Parathyroid adenoma (tissue), 2 donors: ENCODE data around the gene NR1H4.

Source experiments
- H2AFZ ChIP-seq: fragments of 300-600 bp; sonication (generic); one replicate; pipeline ENCODE4 v1.7.0; 2017; ENCODE audit warnings: antibody characterized with exemption, mild to moderate bottlenecking
- H3K27ac ChIP-seq: fragments of 300-600 bp; sonication (generic); one replicate; pipeline ENCODE4 v1.7.0; 2017
- H3K27me3 ChIP-seq: fragments of 300-600 bp; sonication (generic); one replicate; pipeline ENCODE4 v1.7.0; 2017; ENCODE audit warnings: low read length; ENCODE audit not compliant: control insufficient read depth, insufficient read depth
- H3K36me3 ChIP-seq: fragments of 300-600 bp; sonication (generic); one replicate; pipeline ENCODE4 v1.7.0; 2017; ENCODE audit warnings: low read length; ENCODE audit not compliant: control insufficient read depth, insufficient read depth
- H3K4me1 ChIP-seq: fragments of 300-600 bp; sonication (generic); one replicate; pipeline ENCODE4 v1.7.0; 2017; ENCODE audit warnings: control low read depth
- H3K4me2 ChIP-seq: fragments of 300-600 bp; sonication (generic); one replicate; pipeline ENCODE4 v1.7.0; 2017; ENCODE audit warnings: low read length
- H3K4me3 ChIP-seq: fragments of 300-600 bp; sonication (generic); one replicate; pipeline ENCODE4 v1.7.0; 2017; ENCODE audit warnings: low read depth, low read length
- H3K79me2 ChIP-seq: fragments of 300-600 bp; sonication (generic); one replicate; pipeline ENCODE4 v1.7.0; 2017; ENCODE audit warnings: control low read depth
- H3K9ac ChIP-seq: fragments of 300-600 bp; sonication (generic); one replicate; pipeline ENCODE4 v1.7.0; 2017; ENCODE audit warnings: mild to moderate bottlenecking
- H3K9me3 ChIP-seq: fragments of 300-600 bp; sonication (generic); one replicate; pipeline ENCODE4 v1.7.0; 2017; ENCODE audit warnings: low read length; ENCODE audit not compliant: control insufficient read depth
- TF ChIP-seq, protein P1 (sequence below): fragments of 300-600 bp; sonication (generic); IDR thresholded peaks from one replicate; pipeline ENCODE4 v1.7.0; 2017; ENCODE audit warnings: antibody characterized with exemption, mild to moderate bottlenecking
- donor health status: primary hyperparathyroidism.

Gene NR1H4

GRCh38 chr12:100564905-100565467, 91.3 kb downstream of the NR1H4 start:
- Histone ChIP-seq H3K79me2 (no peaks in the 10 kb centered on the region), H3K27ac (no peak overlapping the region), H2AFZ (no peak overlapping the region), H3K9me3 (no peaks in the 10 kb centered on the region), H3K4me1 (no peaks in the 10 kb centered on the region), H3K9ac (no peak overlapping the region), H3K36me3 (no peaks in the 10 kb centered on the region), H3K4me3 (no peak overlapping the region), H3K4me2 (no peak overlapping the region), H3K27me3 (no peaks in the 10 kb centered on the region)
- TF ChIP-seq, protein P1, sequence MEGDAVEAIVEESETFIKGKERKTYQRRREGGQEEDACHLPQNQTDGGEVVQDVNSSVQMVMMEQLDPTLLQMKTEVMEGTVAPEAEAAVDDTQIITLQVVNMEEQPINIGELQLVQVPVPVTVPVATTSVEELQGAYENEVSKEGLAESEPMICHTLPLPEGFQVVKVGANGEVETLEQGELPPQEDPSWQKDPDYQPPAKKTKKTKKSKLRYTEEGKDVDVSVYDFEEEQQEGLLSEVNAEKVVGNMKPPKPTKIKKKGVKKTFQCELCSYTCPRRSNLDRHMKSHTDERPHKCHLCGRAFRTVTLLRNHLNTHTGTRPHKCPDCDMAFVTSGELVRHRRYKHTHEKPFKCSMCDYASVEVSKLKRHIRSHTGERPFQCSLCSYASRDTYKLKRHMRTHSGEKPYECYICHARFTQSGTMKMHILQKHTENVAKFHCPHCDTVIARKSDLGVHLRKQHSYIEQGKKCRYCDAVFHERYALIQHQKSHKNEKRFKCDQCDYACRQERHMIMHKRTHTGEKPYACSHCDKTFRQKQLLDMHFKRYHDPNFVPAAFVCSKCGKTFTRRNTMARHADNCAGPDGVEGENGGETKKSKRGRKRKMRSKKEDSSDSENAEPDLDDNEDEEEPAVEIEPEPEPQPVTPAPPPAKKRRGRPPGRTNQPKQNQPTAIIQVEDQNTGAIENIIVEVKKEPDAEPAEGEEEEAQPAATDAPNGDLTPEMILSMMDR = no peak

- no peak overlapping the region for H3K9ac ChIP-seq
- no peaks in the 10 kb centered on the region for H3K9me3 ChIP-seq
- H3K79me2 ChIP-seq = no peaks in the 10 kb centered on the region
- H3K4me2 ChIP-seq = no peak overlapping the region
- no peak overlapping the region for H3K4me3 ChIP-seq
- H3K4me1 ChIP-seq = no peaks in the 10 kb centered on the region
- H3K27ac ChIP-seq = no peak overlapping the region
- H2AFZ ChIP-seq = no peak overlapping the region
- no peaks in the 10 kb centered on the region for H3K27me3 ChIP-seq
- no peaks in the 10 kb centered on the region for H3K36me3 ChIP-seq
- TF ChIP-seq, protein P1 = no peak
These were observed 92.4 kb downstream of the NR1H4 start for GRCh38 chr12:100565987-100566545.

GRCh38 chr12:100566887-100567637, 93.4 kb downstream of the NR1H4 start:
- Histone ChIP-seq H3K4me1 (no peaks in the 10 kb centered on the region), H3K79me2 (no peaks in the 10 kb centered on the region), H3K9me3 (no peaks in the 10 kb centered on the region), H3K36me3 (no peaks in the 10 kb centered on the region), H3K9ac (no peak overlapping the region), H3K4me3 (no peak overlapping the region), H3K27ac (no peak overlapping the region), H3K27me3 (no peaks in the 10 kb centered on the region), H2AFZ (no peak overlapping the region), H3K4me2 (no peak overlapping the region)
- TF ChIP-seq, protein P1 = no peak

DNA sequence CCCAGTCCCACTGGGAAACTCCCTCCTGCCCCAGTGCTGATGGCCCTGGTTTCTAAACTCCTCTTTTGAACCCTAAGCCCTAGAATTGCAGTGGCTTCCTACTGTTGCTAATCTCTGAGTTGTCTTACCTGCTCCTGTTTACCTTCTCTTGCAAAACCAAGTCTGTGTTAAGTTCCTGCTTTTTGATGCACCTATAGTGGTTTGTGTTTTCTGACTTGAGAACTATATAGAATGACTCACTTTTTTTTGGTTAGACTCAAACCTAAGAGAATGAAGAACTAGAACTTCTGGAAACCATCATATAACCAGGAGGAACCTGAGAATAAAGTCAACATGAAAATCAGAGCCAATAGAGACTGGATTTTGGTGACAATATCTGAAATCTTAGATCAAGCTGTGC, 94.3 kb downstream of the NR1H4 start:
- Histone ChIP-seq H3K4me2 (no peak overlapping the region), H3K79me2 (no peaks in the 10 kb centered on the region), H3K36me3 (no peaks in the 10 kb centered on the region), H3K27me3 (no peaks in the 10 kb centered on the region), H3K9me3 (no peaks in the 10 kb centered on the region), H2AFZ (no peak overlapping the region), H3K4me3 (no peak overlapping the region), H3K4me1 (no peaks in the 10 kb centered on the region), H3K27ac (no peak overlapping the region), H3K9ac (no peak overlapping the region)
- TF ChIP-seq, protein P1 = no peak
